SK-MEL-5 (cell line): Measurements from ENCODE around the gene FCER2. TPM values are rescaled to one million over a fixed set of nuclear protein-coding genes. Genes with fewer than 3 reads are reported as not detected.

Experiments used
- DNase-seq: peaks from one replicate; pipeline ENCODE4 v3.0.0-alpha.2; 2016; ENCODE audit warnings: low read depth, low spot score
- in situ Hi-C: cut with HindIII; loops from 2 replicates; pipeline ENCODE4 v1.10.0; 2016; ENCODE audit warnings: low sequenced_read_pairs, high pct_unique_total_duplicates, low pct_unique_long_range_greater_than_20kb
- total RNA-seq: library from RNA; depleted of rRNA; stranded (reverse); fragments of >200 nt; shearing (Covaris generic); gene quantifications from 2 replicates; pipeline ENCODE4 v1.2.3, GENCODE V29; 2014

The FCER2 gene
- total RNA-seq, 1 experiment from 2014 or later, result not detected

DNA sequence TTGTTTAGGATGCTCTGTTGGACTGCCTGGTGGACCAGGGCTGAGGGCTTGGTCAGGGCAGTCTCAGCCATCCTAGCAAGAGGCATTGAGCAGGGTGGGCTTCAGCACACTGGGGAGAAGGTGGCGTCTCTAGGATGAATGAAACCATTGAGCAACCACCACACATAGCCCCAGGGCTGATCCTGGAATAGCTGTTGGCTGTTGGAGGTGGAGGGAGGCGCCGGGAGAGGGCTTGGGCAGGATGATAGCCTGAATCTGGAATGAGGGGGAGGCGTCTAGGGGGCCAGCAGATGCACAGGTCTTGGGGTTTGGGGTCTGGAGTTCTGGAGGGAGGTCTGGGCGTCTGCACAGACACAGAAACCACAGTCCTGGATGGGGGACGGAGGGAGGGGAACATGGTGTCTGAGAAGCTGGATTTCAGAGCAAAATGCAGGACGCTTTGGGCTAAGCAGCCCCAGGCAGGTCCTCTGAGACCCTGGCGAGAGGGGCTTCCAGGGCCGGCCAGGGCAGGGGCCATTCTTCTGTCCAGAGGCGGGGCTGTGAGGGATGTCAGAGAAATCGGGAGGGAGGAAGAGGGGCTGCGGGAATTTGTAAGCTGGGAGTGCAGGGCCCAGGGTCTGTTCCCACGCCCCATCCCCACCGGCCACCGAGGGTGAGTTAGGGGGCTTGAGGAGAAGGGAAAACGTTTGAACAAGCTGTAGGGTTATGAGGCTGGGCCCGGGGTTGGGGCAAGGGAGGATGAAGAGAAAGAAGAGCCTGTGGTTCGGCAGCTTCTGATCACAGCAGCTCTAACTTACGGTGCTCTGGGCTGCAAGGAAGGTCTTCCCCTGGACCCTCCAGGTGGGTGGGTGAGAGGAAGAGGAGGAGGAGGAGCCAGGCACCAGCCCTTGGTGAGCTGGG is 16.1 kb downstream of the FCER2 start:
- peak; percentile 34 for DNase-seq
- in situ Hi-C loops, result no loop called here

DNA sequence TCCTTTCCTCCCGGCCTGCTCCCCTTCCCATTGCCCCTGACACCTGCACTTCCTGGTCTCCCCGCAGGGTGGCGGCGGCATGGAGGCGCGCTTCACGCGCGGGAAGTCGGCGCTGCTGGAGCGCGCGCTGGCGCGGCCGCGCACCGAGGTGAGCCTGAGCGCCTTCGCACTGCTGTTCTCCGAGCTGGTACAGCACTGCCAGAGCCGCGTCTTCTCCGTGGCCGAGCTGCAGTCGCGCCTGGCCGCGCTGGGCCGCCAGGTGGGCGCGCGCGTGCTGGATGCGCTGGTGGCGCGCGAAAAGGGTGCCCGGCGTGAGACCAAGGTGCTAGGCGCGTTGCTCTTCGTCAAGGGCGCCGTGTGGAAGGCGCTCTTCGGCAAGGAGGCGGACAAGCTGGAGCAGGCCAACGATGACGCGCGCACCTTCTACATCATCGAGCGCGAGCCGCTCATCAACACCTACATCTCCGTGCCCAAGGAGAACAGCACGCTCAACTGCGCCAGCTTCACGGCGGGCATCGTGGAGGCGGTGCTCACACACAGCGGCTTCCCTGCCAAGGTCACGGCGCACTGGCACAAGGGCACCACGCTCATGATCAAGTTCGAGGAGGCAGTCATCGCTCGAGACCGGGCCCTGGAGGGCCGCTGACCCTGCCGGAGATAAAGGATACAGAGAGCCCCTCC is 19.6 kb downstream of the FCER2 start:
- no peak for DNase-seq
- in situ Hi-C loops, result no loop called here

DNA sequence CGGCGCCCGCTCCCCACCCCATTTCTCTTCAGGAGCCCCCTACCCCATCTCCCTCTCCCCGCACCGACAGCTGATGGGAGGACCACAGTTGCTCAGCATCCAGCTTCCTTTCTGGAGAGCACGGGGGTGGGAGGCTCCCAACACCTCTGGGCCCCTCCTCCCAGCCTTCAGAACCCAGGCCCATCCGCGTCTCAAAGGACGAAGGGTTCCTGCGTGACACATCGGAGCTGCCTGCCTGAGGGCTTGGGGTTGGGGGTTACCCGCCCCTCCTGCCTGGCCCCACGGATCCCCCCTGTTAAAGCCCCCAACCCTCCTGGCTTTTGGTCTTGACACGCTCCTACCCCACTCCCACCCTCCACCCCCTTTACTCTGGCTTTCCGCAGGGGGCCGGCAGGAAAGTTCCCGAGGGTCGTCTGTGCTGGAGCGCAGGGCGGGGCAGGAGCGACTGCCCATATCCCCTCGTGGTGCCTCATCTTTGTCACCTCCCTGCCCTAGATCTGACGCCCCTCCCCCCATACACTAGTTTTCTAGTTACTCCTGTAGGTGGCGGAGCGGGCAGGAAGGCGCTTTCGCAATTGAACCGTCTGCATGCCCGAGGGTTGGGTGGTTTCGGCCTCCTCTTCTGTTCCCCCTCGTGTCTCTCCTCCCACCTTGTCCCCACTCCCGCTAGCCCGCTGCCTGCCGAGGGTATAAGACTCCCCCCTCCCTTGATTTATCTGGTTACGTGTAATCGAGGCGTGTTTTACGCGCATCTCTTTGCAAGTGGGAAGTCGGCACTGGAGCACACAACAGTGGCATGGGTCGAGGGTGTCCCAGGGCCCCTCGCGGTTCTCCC is 20.4 kb downstream of the FCER2 start:
- in situ Hi-C loops, result no loop called here

GRCh38 chr19:7680606-7681339 is 21.2 kb downstream of the FCER2 start, which contains the start of gene TRAPPC5:
TRAPPC5 (plus strand) TSS chr19:7680833; CDS start chr19:7682254, 1,421 bp downstream.
- peak; percentile 71 for DNase-seq
- in situ Hi-C loops, result no loop called here

More for the DNA sequence above, 20.4 kb downstream of the FCER2 start:
- DNase-seq, result peak; percentile 63

GRCh38 chr19:7679771-7680605 is 21.9 kb downstream of the FCER2 start:
- in situ Hi-C loops, result no loop called here

DNA sequence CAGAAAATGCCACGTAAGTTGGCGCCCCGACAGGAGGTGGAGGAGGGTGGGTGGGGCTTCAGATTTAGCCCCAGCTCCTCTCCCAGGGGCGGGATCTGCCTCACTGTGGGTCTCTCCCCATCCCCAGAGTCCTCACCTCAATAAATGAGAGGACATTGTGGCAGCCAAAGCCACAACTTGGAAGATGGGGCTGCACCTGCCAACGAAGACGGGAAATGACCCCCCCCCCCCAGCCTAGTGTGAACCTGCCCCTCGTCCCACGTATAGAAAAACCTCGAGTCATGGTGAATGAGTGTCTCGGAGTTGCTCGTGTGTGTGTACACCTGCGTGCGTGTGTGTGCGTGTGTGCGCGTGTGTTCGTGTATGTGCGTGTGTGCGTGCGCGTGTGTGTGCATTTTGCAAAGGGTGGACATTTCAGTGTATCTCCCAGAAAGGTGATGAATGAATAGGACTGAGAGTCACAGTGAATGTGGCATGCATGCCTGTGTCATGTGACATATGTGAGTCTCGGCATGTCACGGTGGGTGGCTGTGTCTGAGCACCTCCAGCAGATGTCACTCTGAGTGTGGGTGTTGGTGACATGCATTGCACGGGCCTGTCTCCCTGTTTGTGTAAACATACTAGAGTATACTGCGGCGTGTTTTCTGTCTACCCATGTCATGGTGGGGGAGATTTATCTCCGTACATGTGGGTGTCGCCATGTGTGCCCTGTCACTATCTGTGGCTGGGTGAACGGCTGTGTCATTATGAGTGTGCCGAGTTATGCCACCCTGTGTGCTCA is 22.8 kb downstream of the FCER2 start:
- no peak for DNase-seq
- in situ Hi-C loops, result no loop called here

More at GRCh38 chr19:7679771-7680605, 21.9 kb downstream of the FCER2 start:
- DNase-seq, result no peak

DNA sequence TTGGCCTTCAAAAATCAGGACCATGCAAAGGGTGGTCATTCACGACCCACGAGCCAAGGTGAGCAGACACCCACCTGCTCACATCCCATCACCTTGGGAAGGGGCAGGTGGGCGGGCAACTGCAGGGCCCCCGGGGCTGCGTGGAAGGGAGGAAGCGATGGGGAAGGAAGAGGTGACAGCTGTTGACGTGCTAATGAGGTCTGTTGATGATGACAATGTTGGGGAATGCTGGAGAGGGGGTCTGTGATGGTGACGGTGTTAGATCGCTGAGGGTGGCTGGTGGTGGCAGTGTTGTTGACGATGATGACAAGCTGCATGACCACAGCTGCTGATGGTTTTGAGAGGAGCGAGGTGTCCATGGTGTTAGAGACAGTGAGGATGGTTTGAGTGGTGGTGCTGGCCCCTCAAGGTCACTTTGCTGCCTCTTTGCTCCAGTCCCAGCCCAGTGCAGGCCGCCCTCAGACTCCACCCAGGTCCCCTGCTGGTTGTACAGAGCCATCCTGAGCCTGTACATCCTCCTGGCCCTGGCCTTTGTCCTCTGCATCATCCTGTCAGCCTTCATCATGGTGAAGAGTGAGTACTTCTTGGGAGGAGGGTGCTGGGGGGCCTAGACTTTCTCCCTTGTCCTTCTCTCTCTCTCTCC is 24.1 kb downstream of the FCER2 start:
- in situ Hi-C loops, result no loop called here
- no peak for DNase-seq

DNA sequence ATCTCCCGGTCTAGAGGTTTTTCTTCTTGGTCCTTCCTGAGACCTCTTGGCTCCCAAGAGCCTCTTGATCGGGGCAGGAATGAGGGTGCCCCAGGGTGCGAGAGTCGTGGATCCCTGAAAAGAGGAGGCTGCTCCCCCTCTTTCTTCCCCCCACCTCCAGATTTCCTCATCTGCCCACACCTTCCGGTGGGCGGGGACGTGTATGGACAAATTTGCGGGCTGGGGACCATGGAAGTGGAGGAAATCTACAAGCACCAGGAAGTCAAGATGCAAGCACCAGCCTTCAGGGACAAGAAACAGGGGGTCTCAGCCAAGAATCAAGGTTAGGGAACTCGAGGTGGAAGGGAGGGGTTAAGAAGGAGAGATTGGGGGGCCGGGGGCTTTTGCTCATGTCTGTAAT is 25.1 kb downstream of the FCER2 start, which contains the start of gene MCEMP1:
Gene MCEMP1 (plus strand): TSS at position 237 of the 400 bp plus-strand sequence. CDS start 31 bp downstream, at position 268.
- DNase-seq, result no peak
- in situ Hi-C loops, result no loop called here

GRCh38 chr19:7676376-7676775 is 25.6 kb downstream of the FCER2 start:
- no peak for DNase-seq
- in situ Hi-C loops, result no loop called here

DNA sequence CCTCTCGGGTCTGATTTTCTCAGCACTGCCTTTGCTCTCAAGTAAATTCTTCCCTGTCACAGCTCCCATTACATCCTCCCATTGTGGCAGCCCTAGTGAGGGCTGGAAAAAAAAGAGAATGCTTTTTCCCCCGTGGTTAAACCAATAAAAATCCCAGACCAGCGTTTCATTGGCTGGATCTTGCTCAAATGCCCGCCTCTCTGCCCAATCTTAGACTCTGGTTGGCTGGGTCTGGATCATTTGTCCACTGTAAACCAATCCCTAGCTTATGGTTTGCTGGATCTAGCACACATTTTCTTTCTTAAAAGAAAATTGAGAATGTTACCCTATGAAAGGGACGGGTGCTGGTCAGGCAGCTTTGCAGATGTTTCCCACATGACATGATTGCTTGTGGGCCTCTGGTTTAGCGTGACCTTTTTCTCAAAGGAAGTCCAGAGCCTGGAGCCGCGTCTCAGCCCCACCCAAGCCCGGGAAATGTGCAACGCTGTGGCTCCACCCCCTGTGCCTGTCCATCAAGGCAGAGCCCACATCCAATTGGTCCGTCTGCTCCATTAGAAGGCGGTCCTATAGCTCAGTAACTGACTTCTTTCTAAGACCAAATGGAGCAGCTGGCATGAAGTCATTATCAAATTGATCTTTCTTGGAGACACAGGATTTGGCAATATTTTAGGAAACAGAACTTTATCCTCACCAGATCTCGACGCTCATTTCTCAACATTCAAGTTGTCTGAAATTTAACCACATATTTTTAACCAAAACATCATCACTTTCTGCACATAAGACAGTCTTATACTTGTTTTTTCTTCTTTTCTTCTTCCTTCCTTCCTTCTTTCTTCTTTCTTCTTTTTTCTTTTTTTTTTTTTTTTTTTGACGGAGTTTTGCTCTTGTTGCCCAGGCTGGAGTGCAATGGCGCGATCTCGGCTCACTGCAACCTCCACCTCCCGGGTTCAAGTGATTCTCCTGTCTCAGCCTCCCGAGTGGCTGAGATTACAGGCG is 27.6 kb downstream of the FCER2 start:
- DNase-seq, result peak; percentile 81
- in situ Hi-C loops, result no loop called here

DNA sequence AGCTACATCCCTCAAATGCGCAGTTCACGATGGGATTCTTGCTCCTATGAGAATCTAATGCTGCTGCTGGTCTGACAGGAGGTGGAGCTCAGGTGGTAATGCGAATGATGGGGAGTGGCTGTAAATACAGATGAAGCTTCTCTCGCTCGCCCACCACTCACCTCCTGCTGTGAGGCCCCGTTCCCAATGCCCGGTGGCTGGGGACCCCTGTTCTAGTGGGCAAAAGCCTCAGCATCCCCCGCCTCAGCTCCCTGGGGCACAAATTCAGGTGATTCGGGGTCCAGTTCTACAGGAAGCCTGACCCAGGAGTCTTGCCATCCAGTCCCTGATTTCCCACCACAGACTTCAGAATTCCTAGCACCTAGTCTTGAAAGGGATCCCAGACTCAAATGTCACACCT is 29.4 kb downstream of the FCER2 start:
- DNase-seq, result no peak
- in situ Hi-C loops, result no loop called here

DNA sequence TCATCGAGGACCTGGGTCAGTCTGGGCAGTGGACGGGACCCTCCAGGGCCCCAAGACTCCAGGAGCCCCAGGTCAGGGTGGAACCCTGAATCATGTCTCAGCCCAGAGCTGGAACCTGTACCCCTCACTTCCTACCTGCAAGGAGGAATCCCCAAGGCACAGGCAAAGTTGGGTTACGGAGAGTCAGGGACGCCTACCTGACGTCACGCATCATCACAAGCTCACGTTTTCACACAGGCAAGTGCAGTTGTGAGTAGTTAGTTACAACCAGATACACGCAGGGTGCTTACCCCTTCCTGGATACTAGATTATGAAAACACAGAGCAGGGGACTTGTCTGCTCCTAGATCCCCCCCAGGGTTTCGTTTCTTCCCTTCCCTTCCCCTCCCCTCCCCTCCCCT is 31.1 kb downstream of the FCER2 start:
- in situ Hi-C loops, result no loop called here

GRCh38 chr19:7670150-7670783 is 31.7 kb downstream of the FCER2 start:
- in situ Hi-C loops, result no loop called here
- DNase-seq, result peak; percentile 7

More for the DNA sequence above, 31.1 kb downstream of the FCER2 start:
- DNase-seq, result no peak

GRCh38 chr19:7669641-7670040 is 32.3 kb downstream of the FCER2 start:
- no peak for DNase-seq
- in situ Hi-C loops, result no loop called here
